GM23248 (cell line): ENCODE data around the gene TMEM121. TPM values are rescaled to one million over a fixed set of nuclear protein-coding genes. Genes with fewer than 3 reads are reported as not detected.

Experiments used
- DNase-seq: peaks from one replicate; pipeline ENCODE4 v3.0.0-alpha.2; 2015
- H2AFZ ChIP-seq: fragments of 200-600 bp; sonication (generic); 2 replicates; pipeline ENCODE4 v1.6.1; 2016; ENCODE audit warnings: antibody characterized with exemption
- H3F3A ChIP-seq: fragments of 200-600 bp; sonication (generic); 2 replicates; pipeline ENCODE4 v1.6.1; 2016; ENCODE audit warnings: mild to moderate bottlenecking, antibody characterized with exemption, mixed run types; ENCODE audit not compliant: insufficient read depth
- H3K27ac ChIP-seq: fragments of 200-600 bp; sonication (generic); 2 replicates; pipeline ENCODE4 v1.5.1; 2016; ENCODE audit warnings: mild to moderate bottlenecking
- H3K27me3 ChIP-seq: fragments of 200-600 bp; sonication (generic); replicated peaks from 2 replicates; pipeline ENCODE4 v1.6.1; 2016; ENCODE audit warnings: mild to moderate bottlenecking; ENCODE audit not compliant: insufficient read depth
- H3K36me3 ChIP-seq: fragments of 200-600 bp; sonication (generic); 2 replicates; pipeline ENCODE4 v1.6.1; 2016; ENCODE audit warnings: low read depth, mild to moderate bottlenecking
- H3K4me1 ChIP-seq: fragments of 200-600 bp; sonication (generic); 2 replicates; pipeline ENCODE4 v1.6.1; 2016; ENCODE audit warnings: mild to moderate bottlenecking; ENCODE audit not compliant: insufficient read depth
- H3K4me2 ChIP-seq: fragments of 200-600 bp; sonication (generic); one replicate; pipeline ENCODE4 v1.6.1; 2016; ENCODE audit warnings: mild to moderate bottlenecking; ENCODE audit not compliant: unreplicated experiment
- H3K4me3 ChIP-seq: fragments of 200-600 bp; sonication (generic); 2 replicates; pipeline ENCODE4 v1.5.1; 2016; ENCODE audit warnings: mild to moderate bottlenecking
- H3K79me2 ChIP-seq: fragments of 200-600 bp; sonication (generic); 2 replicates; pipeline ENCODE4 v1.6.1; 2016; ENCODE audit warnings: mild to moderate bottlenecking; ENCODE audit not compliant: insufficient read depth
- H3K9ac ChIP-seq: fragments of 200-600 bp; sonication (generic); 2 replicates; pipeline ENCODE4 v1.6.1; 2016; ENCODE audit warnings: mild to moderate bottlenecking
- H3K9me2 ChIP-seq: fragments of 200-600 bp; sonication (generic); 2 replicates; pipeline ENCODE4 v1.6.1; 2016; ENCODE audit warnings: mixed run types, mild to moderate bottlenecking, moderate library complexity; ENCODE audit not compliant: insufficient read depth
- H3K9me3 ChIP-seq: fragments of 200-600 bp; sonication (generic); one replicate; pipeline ENCODE4 v1.6.1; 2017; ENCODE audit warnings: low read depth
- H4K20me1 ChIP-seq: fragments of 200-600 bp; sonication (generic); 2 replicates; pipeline ENCODE4 v1.6.0; 2016; ENCODE audit not compliant: insufficient read depth
- EZH2 ChIP-seq: fragments of 200-600 bp; sonication (generic); IDR thresholded peaks from 2 replicates; pipeline ENCODE4 v1.6.1; 2018; ENCODE audit warnings: antibody characterized with exemption, mild to moderate bottlenecking; ENCODE audit not compliant: insufficient read depth, poor library complexity, severe bottlenecking
- EZH2phosphoT487 ChIP-seq: fragments of 200-600 bp; sonication (generic); IDR thresholded peaks from 2 replicates; pipeline ENCODE4 v1.6.1; 2018; ENCODE audit warnings: antibody characterized with exemption, moderate library complexity, mild to moderate bottlenecking, low read depth; ENCODE audit not compliant: insufficient read depth
- WGBS, 2 experiments: methylation state at CpG; one replicate each; pipeline ENCODE4 v1.1.6; 2015 to 2017; ENCODE audit warnings: low lambda C conversion rate in 2 of 2, low coverage in 1 of 2; ENCODE audit errors: missing lambda C conversion rate in 2 of 2; 5-methylcytosine and 5-hydroxymethylcytosine counted together
- in situ Hi-C: fragments of 300-500 bp; cut with MboI; formaldehyde crosslinking; loops from 2 replicates; pipeline ENCODE4 v1.15.0; 2020
- polyA plus RNA-seq: library from polyadenylated mRNA; unstranded; fragments of >200 nt; fragmentation: Nextera tagmentation; extraction: Ambion mirVana; gene quantifications from 2 replicates; pipeline ENCODE4 v1.2.1, GENCODE V29; 2016
- total RNA-seq: library from RNA; depleted of rRNA; stranded (reverse); fragments of >200 nt; shearing (Covaris generic); gene quantifications from 2 replicates; pipeline ENCODE4 v1.2.3, GENCODE V29; 2014

TMEM121 gene
- total and polyA plus RNA-seq, 2 experiments from 2014 or later: 5.8 to 11.1 TPM

DNA sequence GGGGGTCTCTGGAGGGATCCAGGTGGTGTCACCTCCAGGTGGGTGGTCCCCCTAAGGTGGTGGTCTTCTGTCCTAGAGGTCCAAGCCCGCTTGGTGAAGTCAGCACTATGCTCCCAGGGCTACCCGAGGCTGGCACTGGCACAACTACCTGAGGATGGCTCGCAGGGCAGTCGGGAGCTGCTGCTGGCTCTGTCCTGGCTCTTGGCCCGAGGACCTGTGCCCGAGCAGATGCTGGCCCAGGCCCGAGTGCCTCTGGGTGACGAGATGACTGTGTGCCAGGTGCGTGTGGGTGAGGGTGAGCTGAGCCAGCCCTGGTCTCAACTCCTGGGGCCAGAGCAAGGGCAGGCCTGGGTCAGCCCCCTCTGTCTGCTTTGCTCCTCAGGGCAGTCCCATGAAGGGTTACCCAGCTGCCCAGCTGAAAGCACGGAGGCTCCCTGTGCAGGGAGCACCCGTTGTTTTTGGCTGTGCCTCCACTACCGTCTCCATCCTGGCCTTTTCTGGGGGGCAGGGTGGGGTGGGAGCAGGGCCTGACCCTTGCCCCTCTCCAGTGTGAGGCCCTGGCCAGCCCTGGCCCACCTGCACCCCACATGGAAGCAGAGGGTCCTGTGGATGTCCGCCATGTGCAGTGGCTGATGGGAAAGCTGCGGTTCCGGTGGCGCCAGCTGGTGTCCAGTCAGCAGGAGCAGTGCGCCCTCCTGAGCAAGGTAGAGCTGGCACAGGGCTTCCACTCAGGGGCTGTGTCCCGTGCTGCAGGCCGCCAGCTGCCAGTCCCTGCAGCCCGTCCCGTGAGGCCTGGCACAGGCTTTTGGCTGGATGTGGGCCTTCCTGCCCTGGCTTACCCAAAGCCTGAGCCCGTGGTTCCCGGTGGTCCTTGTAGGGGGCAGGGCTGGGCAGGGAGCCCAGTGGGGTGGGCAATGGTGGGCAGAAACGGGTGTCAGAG, 34.1 kb upstream of the TMEM121 start:
- H3K9me2 ChIP-seq: no peaks in the 10 kb centered on the region
- WGBS, 2 experiments: 54 to 67% methylated on average over 20 to 24 of the region's 24 CpGs
- no peak overlapping the region; the same call in 1 of the 2 replicates for H3K9ac ChIP-seq
- H3K27ac ChIP-seq: no peak overlapping the region
- peak overlapping the region; percentile 72; the same call in 1 of the 2 replicates for H3K4me3 ChIP-seq
- no peak overlapping the region for H2AFZ ChIP-seq
- no peak overlapping the region for H3K4me2 ChIP-seq
- H3K9me3 ChIP-seq: no peaks in the 10 kb centered on the region
- in situ Hi-C loops: no loop called here
- no peak for TF ChIP-seq EZH2
- TF ChIP-seq EZH2phosphoT487: no peak
- no peaks in the 10 kb centered on the region for H3K79me2 ChIP-seq
- DNase-seq: no peak
- peaks cover 4% of the 10 kb centered on the region; the same call in 1 of the 2 replicates for H3K4me1 ChIP-seq
- no peaks in the 10 kb centered on the region for H4K20me1 ChIP-seq
- H3K36me3 ChIP-seq: no peaks in the 10 kb centered on the region
- H3F3A ChIP-seq: no peaks in the 10 kb centered on the region
- peaks cover 7% of the 10 kb centered on the region for H3K27me3 ChIP-seq

GRCh38 chr14:105492971-105493871, 33.2 kb upstream of the TMEM121 start:
- no peak overlapping the region for H2AFZ ChIP-seq
- H3K9ac ChIP-seq: no peak overlapping the region
- in situ Hi-C loops: no loop called here
- H3K9me3 ChIP-seq: no peaks in the 10 kb centered on the region
- no peaks in the 10 kb centered on the region for H3K27me3 ChIP-seq
- H3K79me2 ChIP-seq: no peaks in the 10 kb centered on the region
- H3K4me3 ChIP-seq: no peak overlapping the region
- H3K4me1 ChIP-seq: peaks cover 4% of the 10 kb centered on the region; the same call in 1 of the 2 replicates
- H3F3A ChIP-seq: no peaks in the 10 kb centered on the region
- H3K27ac ChIP-seq: no peak overlapping the region
- DNase-seq: no peak
- no peaks in the 10 kb centered on the region for H3K9me2 ChIP-seq
- no peak for TF ChIP-seq EZH2phosphoT487
- no peak for TF ChIP-seq EZH2
- WGBS, 2 experiments: 73 to 87% methylated on average over 13 to 20 of the region's 20 CpGs
- H3K36me3 ChIP-seq: no peaks in the 10 kb centered on the region
- no peak overlapping the region for H3K4me2 ChIP-seq
- no peaks in the 10 kb centered on the region for H4K20me1 ChIP-seq

- Histone ChIP-seq H3K4me3 (no peak overlapping the region), H3K27ac (no peak overlapping the region), H3K4me2 (no peak overlapping the region), H2AFZ (no peak overlapping the region), H3K9ac (no peak overlapping the region), H3K4me1 (peaks cover 4% of the 10 kb centered on the region; the same call in 1 of the 2 replicates), H3F3A (no peaks in the 10 kb centered on the region), H3K79me2 (no peaks in the 10 kb centered on the region), H3K9me2 (no peaks in the 10 kb centered on the region), H3K27me3 (no peaks in the 10 kb centered on the region), H4K20me1 (no peaks in the 10 kb centered on the region), H3K36me3 (no peaks in the 10 kb centered on the region), H3K9me3 (no peaks in the 10 kb centered on the region)
- TF ChIP-seq EZH2phosphoT487 (no peak), EZH2 (no peak)
- in situ Hi-C loops: no loop called here
- 93 to 97% methylated on average over 13 of the region's 16 CpGs for WGBS, 2 experiments
- DNase-seq: no peak
These were observed 32.3 kb upstream of the TMEM121 start for GRCh38 chr14:105493921-105494605.

GRCh38 chr14:105494606-105494929, 31.8 kb upstream of the TMEM121 start:
- Histone ChIP-seq H3K4me1 (no peaks in the 10 kb centered on the region), H3K27ac (no peak overlapping the region), H3K36me3 (no peaks in the 10 kb centered on the region), H3K79me2 (no peaks in the 10 kb centered on the region), H2AFZ (no peak overlapping the region), H3F3A (no peaks in the 10 kb centered on the region), H3K4me2 (no peak overlapping the region), H3K4me3 (no peak overlapping the region), H3K9me2 (no peaks in the 10 kb centered on the region), H3K9me3 (no peaks in the 10 kb centered on the region), H3K27me3 (no peaks in the 10 kb centered on the region), H3K9ac (no peak overlapping the region), H4K20me1 (no peaks in the 10 kb centered on the region)
- TF ChIP-seq EZH2: no peak
- TF ChIP-seq EZH2phosphoT487: no peak
- no peak for DNase-seq
- in situ Hi-C loops: no loop called here
- 92 to 93% methylated on average over 6 of the region's 6 CpGs for WGBS, 2 experiments
